Measurements from ENCODE around the gene USE1. TPM values are rescaled to one million over a fixed set of nuclear protein-coding genes. Genes with fewer than 3 reads are reported as not detected.

The USE1 gene
- total RNA-seq, 1 experiment from 2014 or later: 39.8 TPM

GRCh38 chr19:17236811-17237543 lies 21.8 kb downstream of the USE1 start:
- Histone ChIP-seq H3K9ac (ENCODE audit: low read length) (peak overlapping the region; percentile 53), H3K4me3 (ENCODE audit: low read length) (peak overlapping the region; percentile 37; the same call in 1 of the 2 replicates), H3K27ac (ENCODE audit: low read length) (peak overlapping the region; percentile 70; the same call in 1 of the 2 replicates), H4K20me1 (ENCODE audit: insufficient read depth, low read depth, low read length) (peaks cover 10% of the 10 kb centered on the region; the same call in 1 of the 2 replicates), H3K9me2 (replicated peaks; ENCODE audit: insufficient read depth, low read length) (no peaks in the 10 kb centered on the region), H3K27me3 (ENCODE audit: low read length) (no peaks in the 10 kb centered on the region), H3K4me2 (ENCODE audit: low read depth, low read length, poor library complexity, severe bottlenecking) (peak overlapping the region; percentile 48), H2AFZ (ENCODE audit: low read length) (no peak overlapping the region), H3K36me3 (ENCODE audit: insufficient read depth, low read length) (no peaks in the 10 kb centered on the region; the same call in 1 of the 2 replicates), H3K9me3 (ENCODE audit: low read length) (no peaks in the 10 kb centered on the region), H3K79me2 (ENCODE audit: low read length) (peaks cover 23% of the 10 kb centered on the region), H3K4me1 (ENCODE audit: low read length) (peaks cover 24% of the 10 kb centered on the region)
- DNase-seq: peak; percentile 66

- H3K9me2 ChIP-seq (replicated peaks; ENCODE audit: insufficient read depth, low read length): no peaks in the 10 kb centered on the region
- H3K27ac ChIP-seq (ENCODE audit: low read length): no peak overlapping the region
- H3K4me3 ChIP-seq (ENCODE audit: low read length): no peak overlapping the region
- H3K4me2 ChIP-seq (ENCODE audit: low read depth, low read length, poor library complexity, severe bottlenecking): no peak overlapping the region
- no peaks in the 10 kb centered on the region for H3K36me3 ChIP-seq (ENCODE audit: insufficient read depth, low read length)
- H3K27me3 ChIP-seq (ENCODE audit: low read length): no peaks in the 10 kb centered on the region
- peaks cover 28% of the 10 kb centered on the region for H3K79me2 ChIP-seq (ENCODE audit: low read length)
- no peak for DNase-seq
- H3K4me1 ChIP-seq (ENCODE audit: low read length): peaks cover 31% of the 10 kb centered on the region
- peaks cover 12% of the 10 kb centered on the region for H4K20me1 ChIP-seq (ENCODE audit: insufficient read depth, low read depth, low read length)
- no peak overlapping the region for H2AFZ ChIP-seq (ENCODE audit: low read length)
- H3K9me3 ChIP-seq (ENCODE audit: low read length): no peaks in the 10 kb centered on the region
- no peak overlapping the region for H3K9ac ChIP-seq (ENCODE audit: low read length)
Observed at GRCh38 chr19:17237747-17238706, 22.9 kb downstream of the USE1 start.

GRCh38 chr19:17240062-17240752 lies 25.1 kb downstream of the USE1 start:
- Histone ChIP-seq H3K9me2 (replicated peaks; ENCODE audit: insufficient read depth, low read length) (no peaks in the 10 kb centered on the region), H3K9ac (ENCODE audit: low read length) (no peak overlapping the region), H3K4me3 (ENCODE audit: low read length) (no peak overlapping the region), H3K9me3 (ENCODE audit: low read length) (no peaks in the 10 kb centered on the region), H3K36me3 (ENCODE audit: insufficient read depth, low read length) (no peaks in the 10 kb centered on the region), H3K4me1 (ENCODE audit: low read length) (peaks cover 36% of the 10 kb centered on the region), H3K4me2 (ENCODE audit: low read depth, low read length, poor library complexity, severe bottlenecking) (no peak overlapping the region), H4K20me1 (ENCODE audit: insufficient read depth, low read depth, low read length) (peaks cover 16% of the 10 kb centered on the region), H2AFZ (ENCODE audit: low read length) (no peak overlapping the region), H3K79me2 (ENCODE audit: low read length) (peaks cover 25% of the 10 kb centered on the region), H3K27me3 (ENCODE audit: low read length) (no peaks in the 10 kb centered on the region), H3K27ac (ENCODE audit: low read length) (no peak overlapping the region)
- DNase-seq: no peak

GRCh38 chr19:17240826-17241399 lies 25.8 kb downstream of the USE1 start:
- Histone ChIP-seq H3K27me3 (ENCODE audit: low read length) (no peaks in the 10 kb centered on the region), H3K9me3 (ENCODE audit: low read length) (no peaks in the 10 kb centered on the region), H2AFZ (ENCODE audit: low read length) (no peak overlapping the region), H3K4me1 (ENCODE audit: low read length) (peaks cover 36% of the 10 kb centered on the region), H3K4me2 (ENCODE audit: low read depth, low read length, poor library complexity, severe bottlenecking) (no peak overlapping the region), H3K4me3 (ENCODE audit: low read length) (no peak overlapping the region), H3K36me3 (ENCODE audit: insufficient read depth, low read length) (no peaks in the 10 kb centered on the region), H3K9me2 (replicated peaks; ENCODE audit: insufficient read depth, low read length) (no peaks in the 10 kb centered on the region), H3K9ac (ENCODE audit: low read length) (no peak overlapping the region), H3K79me2 (ENCODE audit: low read length) (peaks cover 24% of the 10 kb centered on the region), H4K20me1 (ENCODE audit: insufficient read depth, low read depth, low read length) (peaks cover 16% of the 10 kb centered on the region), H3K27ac (ENCODE audit: low read length) (no peak overlapping the region)
- no peak for DNase-seq

- Histone ChIP-seq H3K4me3 (ENCODE audit: low read length) (no peak overlapping the region), H3K27ac (ENCODE audit: low read length) (peak overlapping the region; percentile 31), H3K9me3 (ENCODE audit: low read length) (no peaks in the 10 kb centered on the region), H3K79me2 (ENCODE audit: low read length) (peaks cover 24% of the 10 kb centered on the region), H4K20me1 (ENCODE audit: insufficient read depth, low read depth, low read length) (peaks cover 16% of the 10 kb centered on the region), H3K4me1 (ENCODE audit: low read length) (peaks cover 38% of the 10 kb centered on the region), H3K9me2 (replicated peaks; ENCODE audit: insufficient read depth, low read length) (no peaks in the 10 kb centered on the region), H3K27me3 (ENCODE audit: low read length) (no peaks in the 10 kb centered on the region), H2AFZ (ENCODE audit: low read length) (no peak overlapping the region), H3K36me3 (ENCODE audit: insufficient read depth, low read length) (no peaks in the 10 kb centered on the region), H3K4me2 (ENCODE audit: low read depth, low read length, poor library complexity, severe bottlenecking) (peak overlapping the region; percentile 73), H3K9ac (ENCODE audit: low read length) (no peak overlapping the region)
- no peak for DNase-seq
Observed at GRCh38 chr19:17242431-17243208, 27.5 kb downstream of the USE1 start.

- H3K9me3 ChIP-seq (ENCODE audit: low read length): no peaks in the 10 kb centered on the region
- peak overlapping the region; percentile 73 for H3K4me2 ChIP-seq (ENCODE audit: low read depth, low read length, poor library complexity, severe bottlenecking)
- peaks cover 16% of the 10 kb centered on the region for H4K20me1 ChIP-seq (ENCODE audit: insufficient read depth, low read depth, low read length)
- no peak overlapping the region for H3K27ac ChIP-seq (ENCODE audit: low read length)
- 0 out of 2 replicates have a peak overlapping the region, but pooled peaks have one; percentile 14 for H3K9ac ChIP-seq (ENCODE audit: low read length)
- H3K79me2 ChIP-seq (ENCODE audit: low read length): peaks cover 24% of the 10 kb centered on the region
- H2AFZ ChIP-seq (ENCODE audit: low read length): no peak overlapping the region
- DNase-seq: no peak
- peaks cover 40% of the 10 kb centered on the region for H3K4me1 ChIP-seq (ENCODE audit: low read length)
- H3K9me2 ChIP-seq (replicated peaks; ENCODE audit: insufficient read depth, low read length): no peaks in the 10 kb centered on the region
- no peaks in the 10 kb centered on the region for H3K27me3 ChIP-seq (ENCODE audit: low read length)
- H3K4me3 ChIP-seq (ENCODE audit: low read length): peak overlapping the region; percentile 58; the same call in 1 of the 2 replicates
- no peaks in the 10 kb centered on the region for H3K36me3 ChIP-seq (ENCODE audit: insufficient read depth, low read length)
Observed at GRCh38 chr19:17243211-17243829, 28.2 kb downstream of the USE1 start.

All from Karpas-422 (cell line).